ENCODE measurements around the gene LEUTX. TPM values are rescaled to one million over a fixed set of nuclear protein-coding genes. Genes with fewer than 3 reads are reported as not detected.

LEUTX gene
- polyA plus RNA-seq, 1 of the 3 experiments (the other 2 are of a cell fraction), result not detected

DNA sequence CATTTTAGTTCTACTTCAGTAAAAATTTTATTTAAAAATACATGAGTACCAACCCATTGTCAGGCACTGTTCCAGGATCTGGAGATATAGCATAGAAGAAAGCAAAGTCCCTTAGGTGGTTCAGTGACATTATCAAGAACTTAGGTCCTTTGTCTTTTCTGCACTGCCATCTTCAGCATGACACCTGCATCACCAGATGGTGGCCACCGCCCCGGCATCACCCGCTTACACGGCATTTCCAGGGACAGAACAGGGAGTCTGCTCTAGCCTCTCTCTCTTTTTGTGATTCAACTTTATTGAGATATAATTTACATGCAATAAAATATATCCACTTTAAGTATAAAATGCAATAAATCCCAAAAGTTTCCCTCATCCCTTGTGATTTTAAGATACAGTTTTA lies 31.8 kb downstream of the LEUTX start (continued):
- TF ChIP-seq, protein P1, sequence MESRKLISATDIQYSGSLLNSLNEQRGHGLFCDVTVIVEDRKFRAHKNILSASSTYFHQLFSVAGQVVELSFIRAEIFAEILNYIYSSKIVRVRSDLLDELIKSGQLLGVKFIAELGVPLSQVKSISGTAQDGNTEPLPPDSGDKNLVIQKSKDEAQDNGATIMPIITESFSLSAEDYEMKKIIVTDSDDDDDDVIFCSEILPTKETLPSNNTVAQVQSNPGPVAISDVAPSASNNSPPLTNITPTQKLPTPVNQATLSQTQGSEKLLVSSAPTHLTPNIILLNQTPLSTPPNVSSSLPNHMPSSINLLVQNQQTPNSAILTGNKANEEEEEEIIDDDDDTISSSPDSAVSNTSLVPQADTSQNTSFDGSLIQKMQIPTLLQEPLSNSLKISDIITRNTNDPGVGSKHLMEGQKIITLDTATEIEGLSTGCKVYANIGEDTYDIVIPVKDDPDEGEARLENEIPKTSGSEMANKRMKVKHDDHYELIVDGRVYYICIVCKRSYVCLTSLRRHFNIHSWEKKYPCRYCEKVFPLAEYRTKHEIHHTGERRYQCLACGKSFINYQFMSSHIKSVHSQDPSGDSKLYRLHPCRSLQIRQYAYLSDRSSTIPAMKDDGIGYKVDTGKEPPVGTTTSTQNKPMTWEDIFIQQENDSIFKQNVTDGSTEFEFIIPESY (IDR thresholded peaks at IDR 0.05; ENCODE audit: borderline replicate concordance, low read depth), result no peak
- no peak for TF ChIP-seq EZH2phosphoT487 (IDR thresholded peaks at IDR 0.05; ENCODE audit: borderline replicate concordance, low read depth)
- no peak for TF ChIP-seq MAX (IDR thresholded peaks at IDR 0.05; ENCODE audit: low read depth)
- no peak for TF ChIP-seq NRF1 (IDR thresholded peaks at IDR 0.05; ENCODE audit: low read depth, low read length)
- TF ChIP-seq MXI1 (IDR thresholded peaks at IDR 0.05; ENCODE audit: low read depth, low read length), result no peak
- TF ChIP-seq MEF2A (IDR thresholded peaks at IDR 0.05; ENCODE audit: borderline replicate concordance, low read depth), result no peak
- TF ChIP-seq SMC3 (IDR thresholded peaks at IDR 0.05; ENCODE audit: low read depth, low read length), result no peak
- TF ChIP-seq FOSL2 (IDR thresholded peaks at IDR 0.05; ENCODE audit: borderline replicate concordance, low read depth), result no peak

DNA sequence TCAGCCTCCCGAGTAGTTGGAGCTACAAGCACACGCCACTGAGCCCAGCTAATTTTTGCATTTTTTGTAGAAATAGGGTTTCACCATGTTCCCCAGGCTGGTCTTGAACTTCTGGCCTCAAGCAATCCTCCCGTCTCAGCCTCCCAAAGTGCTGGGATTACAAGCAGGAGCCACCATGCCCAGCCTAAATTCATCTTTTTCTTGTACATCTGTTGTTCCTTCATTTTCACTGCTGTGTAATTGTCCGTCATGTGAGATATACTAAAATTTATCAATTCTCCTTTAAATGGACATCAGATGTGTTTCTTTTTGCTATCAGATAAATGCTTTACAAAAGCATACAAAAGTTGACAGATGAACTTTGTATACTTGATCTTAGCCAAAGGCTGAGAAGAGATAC lies 32.4 kb downstream of the LEUTX start:
- Histone ChIP-seq H3K9me2 (no peaks in the 10 kb centered on the region), H4K20me1 (ENCODE audit: insufficient read depth) (no peaks in the 10 kb centered on the region), H3K4me3 (ENCODE audit: low read depth in 2 of 2, low read length in 1 of 2) (no peak overlapping the region), H3K9ac (no peak overlapping the region), H3F3A (replicated peaks; ENCODE audit: insufficient read depth) (no peaks in the 10 kb centered on the region), H3K9me3 (no peaks in the 10 kb centered on the region), H3K36me3 (replicated peaks in 1 of 2; ENCODE audit: control insufficient read depth in 1 of 2, insufficient read depth in 2 of 2, low read length in 1 of 2) (no peaks in the 10 kb centered on the region), H3K4me2 (no peak overlapping the region), H3K27ac (ENCODE audit: low read depth in 2 of 2, low read length in 1 of 2) (no peak overlapping the region), H2AFZ (ENCODE audit: low read depth) (no peak overlapping the region), H3K79me2 (ENCODE audit: insufficient read depth) (no peaks in the 10 kb centered on the region), H3K27me3 (ENCODE audit: insufficient read depth) (no peaks in the 10 kb centered on the region), H3K4me1 (ENCODE audit: control insufficient read depth in 1 of 2, insufficient read depth in 2 of 2, low read depth in 1 of 2, low read length in 1 of 2) (no peaks in the 10 kb centered on the region)
- POLR2A ChIA-PET, result no interaction called here
- TF ChIP-seq FOSL2 (IDR thresholded peaks at IDR 0.05; ENCODE audit: borderline replicate concordance, low read depth) (no peak), NFIC (IDR thresholded peaks at IDR 0.05; ENCODE audit: borderline replicate concordance) (no peak), CHD2 (IDR thresholded peaks at IDR 0.05; ENCODE audit: low read length, partially characterized antibody) (no peak), GABPA (IDR thresholded peaks at IDR 0.05; ENCODE audit: low read depth) (no peak), IRF3 (IDR thresholded peaks at IDR 0.05; ENCODE audit: low read depth, low read length) (no peak), MXI1 (IDR thresholded peaks at IDR 0.05; ENCODE audit: low read depth, low read length) (no peak), EP300 (IDR thresholded peaks at IDR 0.05; ENCODE audit: borderline replicate concordance in 1 of 2, low read depth in 1 of 2, low read length in 1 of 2) (no peak), RFX5 (IDR thresholded peaks at IDR 0.05; ENCODE audit: low read length) (no peak), GATA2 (CRISPR knock-in tag; IDR thresholded peaks at IDR 0.05) (no peak), REST (IDR thresholded peaks at IDR 0.05; ENCODE audit: low read depth, low read length) (no peak), RCOR1 (IDR thresholded peaks at IDR 0.05; ENCODE audit: low read length) (no peak), NRF1 (IDR thresholded peaks at IDR 0.05; ENCODE audit: low read depth, low read length) (no peak), CTCF (IDR thresholded peaks at IDR 0.05) (no peak), ELF1 (IDR thresholded peaks at IDR 0.05) (no peak), TCF12 (IDR thresholded peaks at IDR 0.05) (no peak), SMC3 (IDR thresholded peaks at IDR 0.05; ENCODE audit: low read depth, low read length) (no peak)
- WGBS (ENCODE audit: low lambda C conversion rate), result 57% methylated on average over 4 of the region's 4 CpGs
- CTCF ChIA-PET, result interaction anchor here (1.1 kb wide), 1 partner anchor 33 kb away, joined by 3 read pairs; no protein-coding TSS in a partner anchor
- no peak for DNase-seq
